Activated naive CD8-positive, alpha-beta T cell treated with anti-CD3 and anti-CD28 coated beads, Interleukin-2, amount 50 U/mL, for 16 hours (primary cell): ENCODE data around the gene RAB3C.
"Not testable (repeated sequence)": the region's sequence is repeated elsewhere in the genome, so short reads cannot be mapped to it uniquely, and the experiment has no call there.

Source experiments
- DNase-seq: peaks from one replicate; pipeline ENCODE4 v3.0.0-alpha.2; 2020; ENCODE audit warnings: low read depth, low spot score

The RAB3C gene

DNA sequence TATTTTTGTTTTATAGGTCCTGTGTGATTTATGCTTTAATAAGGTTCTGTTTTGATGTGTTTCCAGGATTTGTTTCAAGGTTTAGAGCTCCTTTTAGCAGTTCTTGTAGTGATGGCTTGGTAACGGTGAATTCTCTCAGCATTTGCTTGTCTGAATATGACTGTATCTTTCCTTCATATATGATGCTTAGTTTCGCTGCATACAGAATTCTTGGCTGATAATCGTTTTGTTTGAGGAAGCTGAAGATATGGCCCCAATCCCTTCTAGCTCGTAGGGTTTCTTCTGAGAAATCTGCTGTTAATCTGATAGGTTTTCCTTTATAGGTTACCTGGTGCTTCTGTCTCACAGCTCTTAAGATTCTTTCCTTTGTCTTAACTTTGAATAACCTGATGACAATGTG lies 20.0 kb downstream of the RAB3C start:
- not testable (repeated sequence) for DNase-seq

DNA sequence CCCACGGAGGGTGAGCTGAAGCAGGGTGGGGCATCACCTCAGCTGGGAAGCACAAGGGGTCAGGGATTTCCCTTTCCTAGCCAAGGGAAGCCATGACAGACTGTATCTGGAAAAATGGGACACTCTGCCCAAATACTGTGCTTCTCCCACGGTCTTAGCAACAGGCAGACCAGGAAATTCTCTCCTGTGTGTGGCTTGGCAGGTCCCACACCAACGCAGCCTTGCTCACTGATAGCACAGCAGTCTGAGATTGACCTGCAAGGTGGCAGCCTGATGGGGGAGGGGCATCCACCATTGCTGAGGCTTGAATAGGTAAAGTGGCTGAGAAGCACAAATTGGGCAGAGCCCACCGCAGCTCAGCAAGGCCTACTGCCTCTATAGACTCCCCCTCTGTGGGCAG lies 23.2 kb downstream of the RAB3C start:
- no peak for DNase-seq

DNA sequence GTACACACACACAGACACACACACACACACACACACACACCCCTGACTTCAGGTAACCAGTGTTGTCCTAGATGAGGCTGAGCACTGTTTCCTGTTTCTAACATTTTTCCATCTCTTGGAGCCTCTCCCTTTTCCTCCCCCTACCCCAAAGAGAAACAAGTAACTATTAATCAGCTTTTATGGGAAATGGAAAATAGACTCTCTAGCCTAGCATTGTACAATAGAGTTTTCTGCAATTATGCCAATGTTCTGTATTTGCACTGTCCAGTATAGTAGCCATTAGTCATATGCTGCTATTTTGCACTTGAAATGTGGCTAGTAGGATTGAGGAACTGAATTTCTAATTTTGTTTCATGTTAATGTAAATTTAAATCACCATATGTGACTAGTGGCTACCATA lies 33.1 kb downstream of the RAB3C start:
- no peak for DNase-seq

DNA sequence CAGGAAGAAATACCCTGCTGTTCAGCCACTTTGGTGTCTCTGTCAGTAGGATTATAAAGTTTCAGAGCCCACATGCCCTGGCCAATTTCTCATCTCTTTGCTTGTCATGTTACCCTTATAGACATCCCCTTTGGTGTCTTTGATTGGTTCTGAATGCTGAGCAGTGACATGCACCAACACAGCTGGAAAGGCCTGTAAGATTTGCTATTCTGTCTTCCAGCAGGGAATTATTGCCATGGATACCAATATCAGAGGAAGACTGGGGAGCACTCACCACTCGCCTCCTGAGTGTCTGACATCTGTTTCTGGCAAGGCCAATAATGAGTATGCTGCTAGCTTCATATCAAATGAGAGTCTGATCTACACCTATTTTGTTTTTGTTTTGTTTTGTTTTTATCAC lies 34.4 kb downstream of the RAB3C start:
- DNase-seq = no peak

DNA sequence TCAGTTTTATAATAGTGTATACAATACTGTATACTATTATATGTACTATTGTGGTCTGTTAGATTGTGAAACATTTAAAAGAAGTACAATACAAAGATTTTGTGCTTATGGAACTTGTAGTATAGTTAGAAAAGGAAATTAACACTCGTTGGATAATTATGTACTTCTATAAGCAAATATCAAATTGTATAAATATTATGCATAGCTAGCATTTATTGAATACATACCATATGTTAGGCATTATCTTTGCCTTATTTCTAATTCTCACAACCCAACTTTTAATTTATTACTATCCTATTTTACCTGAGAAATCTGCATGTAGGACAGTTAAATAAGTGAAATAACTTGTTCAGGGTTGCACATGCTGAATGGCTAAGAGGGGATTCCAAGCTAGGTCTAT lies 37.5 kb downstream of the RAB3C start:
- no peak for DNase-seq

DNA sequence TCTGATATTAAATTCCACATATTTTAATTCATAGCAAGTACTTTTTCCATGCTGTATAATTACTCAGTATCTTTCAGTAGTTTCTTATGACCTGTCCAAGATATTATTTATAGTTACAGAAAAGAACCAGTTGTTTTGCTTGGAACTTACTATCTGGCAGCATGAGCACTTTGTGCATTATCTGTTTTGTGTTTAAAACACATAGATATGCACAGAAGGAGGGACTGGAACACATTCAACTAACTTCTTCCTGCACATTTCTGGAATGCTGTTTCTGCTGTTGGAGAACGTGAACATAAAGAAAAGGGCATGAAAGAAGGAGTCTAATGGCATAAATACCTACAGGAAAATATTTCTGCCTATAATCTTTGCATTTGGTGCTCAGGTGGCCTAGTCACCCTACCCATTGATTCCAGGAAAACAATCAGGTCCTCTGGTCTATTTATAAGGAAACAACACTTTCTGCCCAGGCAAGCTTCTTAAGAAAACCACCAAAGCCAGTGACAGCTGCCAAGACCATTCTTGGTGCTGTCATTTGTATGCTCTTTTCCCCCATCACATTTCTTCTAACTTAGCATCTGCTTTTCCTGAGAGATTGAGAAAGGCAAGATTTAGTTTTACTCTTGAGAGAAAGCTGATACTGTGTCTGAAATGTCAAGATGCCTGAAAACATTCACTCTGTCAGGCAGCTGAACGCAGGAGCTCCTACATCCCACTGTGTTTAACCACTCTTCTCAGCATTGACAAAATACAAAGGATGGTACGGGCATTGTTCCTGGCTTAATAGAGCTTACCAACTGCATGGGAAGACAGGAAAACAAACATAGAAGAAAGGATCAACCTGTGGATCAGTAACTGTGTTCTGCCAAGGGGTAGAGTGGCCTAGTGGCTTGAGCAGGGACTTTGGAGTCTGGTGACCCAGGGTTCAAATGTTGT lies 40.3 kb downstream of the RAB3C start:
- no peak for DNase-seq

DNA sequence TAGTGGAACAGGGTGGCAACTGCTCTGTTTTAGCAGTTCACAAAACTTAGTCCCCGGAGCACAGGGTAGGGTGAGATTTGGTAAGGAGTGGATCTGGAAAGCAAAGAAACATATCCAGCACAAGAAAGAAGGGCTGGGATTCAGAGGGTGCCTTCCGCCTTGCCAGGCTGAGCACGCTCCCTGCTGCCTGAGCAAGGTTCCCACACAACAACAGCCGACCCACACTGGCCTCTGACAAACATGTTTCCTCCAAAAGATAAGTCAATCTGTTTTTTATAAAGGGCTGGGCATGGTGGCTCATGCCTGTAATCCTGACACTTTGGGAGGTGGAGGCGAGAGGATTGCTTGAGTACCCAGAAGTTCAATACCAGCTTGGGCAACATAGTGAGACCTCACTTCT lies 45.8 kb downstream of the RAB3C start:
- no peak for DNase-seq

DNA sequence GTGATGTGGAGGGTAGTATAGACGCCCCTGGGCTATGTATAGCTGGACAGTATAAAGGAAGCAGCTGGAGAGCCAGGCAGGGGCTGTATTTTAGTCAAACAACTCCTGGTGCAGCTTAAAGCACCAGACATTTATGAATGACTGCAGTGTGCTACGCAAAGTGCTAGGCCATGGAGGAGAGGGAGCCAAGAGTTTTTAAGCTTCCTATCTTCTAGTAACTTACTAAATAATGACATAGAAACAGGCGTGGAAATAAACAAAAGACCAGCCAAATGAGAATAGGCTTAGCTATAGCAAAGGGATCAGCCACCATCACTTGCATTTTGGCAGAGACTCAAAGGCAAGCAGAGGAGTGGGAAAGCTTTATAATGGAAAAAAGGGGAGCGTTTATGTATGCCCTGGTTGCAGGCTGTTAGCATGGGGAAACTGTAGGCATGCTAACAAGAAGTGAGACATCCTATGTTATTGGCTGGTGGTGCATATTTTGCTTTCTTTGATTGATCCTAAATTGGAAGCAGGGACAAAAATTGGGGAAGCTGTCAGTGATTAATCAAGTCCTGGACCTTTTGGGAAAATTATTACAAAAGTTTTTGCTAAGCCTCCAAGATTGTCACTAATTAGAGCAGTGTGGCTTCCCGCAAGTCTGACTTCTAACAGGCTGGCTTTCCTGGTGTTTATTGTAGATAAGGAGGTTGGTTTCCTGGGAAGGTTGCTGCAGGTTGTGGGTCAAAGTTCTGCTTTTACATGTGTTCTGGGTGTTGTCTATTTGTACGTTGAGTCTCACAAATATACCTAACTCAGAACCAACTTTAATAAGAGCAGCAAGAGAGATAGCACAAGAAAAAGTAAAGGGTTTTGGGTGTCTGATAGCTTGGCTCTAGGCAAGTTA lies 46.6 kb downstream of the RAB3C start:
- DNase-seq = no peak

DNA sequence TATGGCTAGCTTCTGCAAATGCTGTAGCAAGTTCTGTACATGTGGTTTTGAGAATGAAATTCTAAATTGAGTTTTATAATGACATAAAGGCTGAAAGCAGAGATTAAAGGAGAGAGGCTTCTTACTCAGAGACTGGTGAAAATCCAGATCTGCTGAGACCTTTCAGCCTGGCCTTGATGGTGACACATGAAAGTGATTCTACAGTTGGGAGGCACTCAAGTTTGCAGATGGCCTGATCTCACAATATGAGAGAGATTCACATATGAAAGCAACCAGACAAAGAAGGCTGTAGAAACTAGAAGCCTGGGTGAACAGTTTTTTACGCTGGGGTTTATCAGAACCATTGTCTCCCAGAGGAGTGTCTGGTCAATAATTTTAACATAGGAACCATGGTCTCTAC lies 49.0 kb downstream of the RAB3C start:
- DNase-seq = no peak

DNA sequence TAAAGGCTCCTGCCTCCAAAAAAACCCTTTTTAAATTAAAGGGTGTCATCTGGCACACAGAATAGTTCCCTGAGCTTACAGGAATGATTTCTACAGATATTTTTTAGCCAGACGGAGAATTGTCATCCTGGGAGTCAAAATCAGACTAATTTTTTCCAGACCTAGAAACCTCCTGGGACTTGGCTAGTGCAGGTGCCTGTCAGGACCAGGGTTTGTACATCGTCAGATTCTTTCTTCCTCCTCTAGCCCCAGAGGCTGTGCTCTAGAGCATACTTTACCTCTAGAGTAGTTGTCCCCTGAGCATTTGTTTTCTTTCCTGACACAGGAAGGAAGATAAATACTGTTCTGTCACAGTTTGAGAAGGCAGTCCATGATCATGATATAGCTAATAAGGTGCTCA lies 52.5 kb downstream of the RAB3C start:
- DNase-seq = no peak

DNA sequence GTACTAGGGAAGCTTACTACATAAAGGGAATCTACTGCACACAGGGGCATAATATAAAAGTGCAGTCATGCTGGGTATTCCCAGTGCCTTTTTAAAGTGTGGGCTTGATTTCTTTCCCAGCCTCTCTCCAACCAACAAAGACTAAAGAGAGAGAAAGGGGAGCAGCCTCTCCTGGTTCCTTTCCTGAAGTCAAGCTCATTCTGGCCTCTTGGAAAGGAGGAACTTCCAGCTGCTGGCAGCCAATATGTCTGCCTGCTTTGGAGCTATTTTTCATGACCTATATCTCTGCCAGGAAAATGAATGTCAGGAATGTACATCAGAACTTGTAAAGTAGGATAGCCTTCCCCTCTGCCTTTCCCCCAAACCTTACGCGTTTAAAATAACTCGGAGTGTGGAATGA lies 57.1 kb downstream of the RAB3C start:
- DNase-seq = no peak

DNA sequence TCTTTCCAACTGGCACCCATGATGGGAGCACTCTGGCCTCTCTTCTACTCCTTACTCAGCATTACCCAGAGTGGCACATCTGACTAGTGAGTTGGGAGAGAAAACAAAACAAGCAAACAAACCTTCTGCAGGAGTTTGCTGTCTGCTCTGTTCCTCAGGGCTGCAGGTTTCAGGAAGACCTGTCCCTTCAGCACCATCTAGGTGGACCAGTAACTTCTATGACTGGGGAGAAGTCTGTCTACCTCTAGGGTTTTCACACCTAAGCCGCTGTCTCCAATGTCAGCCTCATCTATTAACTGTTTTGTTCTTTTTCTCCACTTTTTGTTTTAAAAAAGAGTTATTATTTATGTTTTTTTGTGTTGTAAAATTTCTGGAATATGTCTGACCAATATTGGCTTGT lies 58.7 kb downstream of the RAB3C start:
- no peak for DNase-seq

DNA sequence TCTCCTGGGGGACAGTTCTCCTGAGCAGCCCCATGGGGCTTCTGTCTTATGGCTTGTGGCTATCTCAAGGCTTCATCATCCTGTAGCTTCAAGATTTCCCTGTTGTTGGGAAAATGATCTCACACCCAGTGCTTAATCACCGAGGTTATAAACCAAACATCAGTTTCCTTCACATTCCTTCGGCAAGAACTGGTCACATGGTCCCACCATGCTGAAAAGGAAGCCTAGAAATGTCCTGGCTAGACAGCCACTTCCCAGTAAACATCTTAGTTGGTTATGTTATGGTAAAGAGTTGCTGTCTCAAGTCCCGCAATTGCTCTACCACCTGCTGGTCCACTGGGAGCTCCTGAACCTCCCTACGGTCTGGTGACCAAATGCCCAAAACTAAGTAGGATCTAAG lies 66.0 kb downstream of the RAB3C start:
- no peak for DNase-seq

DNA sequence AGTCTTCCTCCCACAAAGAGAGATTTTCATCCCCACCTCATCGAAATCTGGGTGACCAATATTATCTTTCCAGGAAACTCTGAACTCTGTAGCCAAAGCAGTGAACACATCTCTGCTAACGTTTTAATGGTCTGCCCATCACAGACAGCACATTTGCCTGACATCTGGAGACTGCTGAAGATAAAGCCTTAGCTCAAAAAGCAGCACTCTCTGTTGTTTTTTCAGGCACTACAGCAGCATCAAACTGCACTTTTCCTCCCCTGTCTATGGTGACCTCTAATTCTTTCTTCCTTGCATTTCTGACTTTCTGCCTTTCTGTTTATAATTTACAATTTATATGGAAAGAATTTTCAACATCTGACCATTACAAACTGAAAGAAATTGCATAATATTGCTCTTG lies 66.8 kb downstream of the RAB3C start:
- DNase-seq = no peak

DNA sequence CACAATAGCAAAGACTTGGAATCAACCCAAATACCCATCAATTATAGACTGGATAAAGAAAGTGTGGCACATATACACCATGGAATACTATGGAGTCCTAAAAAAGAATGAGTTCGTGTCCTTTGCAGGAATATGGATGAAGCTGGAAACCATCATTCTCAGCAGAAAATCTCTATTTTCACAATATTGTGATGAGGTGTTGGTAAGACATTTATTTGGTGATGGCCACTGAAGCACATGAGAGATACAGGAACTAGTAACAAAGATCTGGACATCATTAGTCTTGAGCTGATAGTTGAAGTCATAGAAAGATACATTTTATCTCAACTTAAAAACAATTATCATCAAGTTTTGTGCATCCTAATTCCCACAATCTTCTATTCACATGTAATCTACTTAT lies 70.6 kb downstream of the RAB3C start:
- DNase-seq = no peak

DNA sequence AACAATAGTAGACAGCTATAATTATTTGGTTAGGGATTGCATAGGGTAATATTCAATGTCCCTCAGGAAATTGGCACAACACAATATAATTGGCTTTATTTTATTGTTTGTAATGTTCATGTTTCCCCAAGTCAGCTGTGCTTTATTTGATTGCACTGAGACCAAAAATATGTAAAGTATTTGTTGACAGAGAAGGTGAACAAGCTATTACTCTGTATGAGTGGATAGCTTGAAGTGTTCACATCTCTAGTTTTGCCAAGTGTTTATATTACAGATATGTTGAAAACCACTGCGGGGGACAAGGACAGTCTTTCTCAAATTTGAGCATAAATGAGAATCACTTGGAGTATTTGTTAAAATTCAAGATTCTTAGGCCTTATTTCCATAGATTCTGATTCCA lies 83.3 kb downstream of the RAB3C start:
- DNase-seq = no peak

DNA sequence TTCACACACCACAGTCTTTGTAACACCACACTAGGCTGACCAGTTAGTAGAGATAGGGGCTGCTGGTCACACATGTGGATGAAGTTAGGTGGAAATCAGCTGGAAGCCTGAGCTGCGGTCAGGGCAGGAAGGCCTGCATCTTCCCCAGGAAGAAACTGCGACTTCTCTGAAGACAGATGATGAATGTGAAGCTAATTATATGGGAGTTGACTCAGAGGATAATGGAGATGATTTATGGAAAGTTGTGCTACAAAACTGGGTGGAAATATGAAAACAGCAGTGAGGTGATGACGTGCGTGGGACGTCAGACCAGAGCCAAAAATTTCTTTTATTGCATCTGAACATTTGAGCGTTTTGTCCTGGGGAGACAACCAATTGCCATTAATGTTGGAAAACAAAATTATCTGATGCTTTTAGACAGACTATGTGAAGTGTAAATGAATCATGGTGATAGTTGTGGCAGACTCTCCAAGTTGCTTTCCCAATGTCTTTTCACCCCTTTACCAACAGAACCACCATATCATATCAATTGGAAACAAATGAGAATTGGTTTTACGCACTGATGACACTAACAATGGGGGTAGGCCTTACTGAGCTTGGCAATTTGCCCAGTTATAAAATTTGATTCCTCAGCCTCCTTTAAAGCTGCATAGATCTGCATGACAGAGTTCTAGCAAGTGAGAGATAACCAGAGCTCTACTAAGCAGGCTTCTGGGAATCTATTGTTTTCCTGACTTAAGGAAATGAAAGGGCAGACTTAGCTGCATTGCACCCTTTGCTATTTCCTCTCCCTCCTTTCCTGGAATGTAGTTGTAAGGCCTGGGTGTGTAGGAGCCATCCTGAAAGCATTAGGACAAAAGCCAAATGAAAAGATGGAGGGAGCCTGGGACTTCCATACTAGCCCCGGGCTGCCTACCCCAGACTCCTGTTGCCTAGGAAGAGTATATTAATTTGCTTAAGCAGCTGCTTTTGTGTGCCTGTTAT lies 84.0 kb downstream of the RAB3C start:
- DNase-seq = no peak

DNA sequence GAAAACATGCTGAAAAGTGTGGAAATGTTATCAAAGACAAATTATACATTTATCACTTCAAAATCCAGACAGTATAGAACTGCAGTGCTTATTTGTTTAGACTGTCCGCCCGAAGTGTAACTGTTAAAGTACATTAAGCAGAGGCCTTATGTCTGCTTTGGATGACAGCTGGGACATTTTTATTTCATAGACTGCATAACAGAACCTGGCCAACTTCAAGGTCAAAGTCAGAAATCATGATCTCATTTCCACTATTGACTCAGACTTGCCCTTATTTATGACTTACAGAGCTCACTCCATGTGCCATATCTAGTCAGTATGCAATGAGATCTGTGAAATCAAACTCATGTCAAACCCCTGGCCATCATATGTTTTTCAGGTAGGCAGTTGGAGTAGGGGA lies 87.7 kb downstream of the RAB3C start:
- no peak for DNase-seq

DNA sequence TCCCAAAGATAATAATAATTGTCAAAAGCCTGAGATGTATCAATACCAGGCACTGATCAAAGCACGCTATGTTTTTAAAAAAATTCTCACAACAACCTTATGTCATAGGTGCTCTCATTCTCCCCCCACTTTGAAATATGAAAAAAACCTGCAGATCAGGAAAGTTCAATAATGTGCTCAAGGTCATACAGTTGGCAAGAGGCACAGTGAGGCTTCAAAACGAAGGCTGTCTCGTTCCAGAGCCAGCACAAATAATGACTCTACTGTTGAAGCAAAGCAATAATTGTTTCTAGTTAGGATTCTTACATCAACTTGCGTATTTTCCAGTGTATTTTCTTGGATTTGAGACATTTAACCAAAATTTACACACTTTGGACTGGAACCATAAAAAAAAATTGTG lies 88.3 kb downstream of the RAB3C start:
- DNase-seq = no peak

DNA sequence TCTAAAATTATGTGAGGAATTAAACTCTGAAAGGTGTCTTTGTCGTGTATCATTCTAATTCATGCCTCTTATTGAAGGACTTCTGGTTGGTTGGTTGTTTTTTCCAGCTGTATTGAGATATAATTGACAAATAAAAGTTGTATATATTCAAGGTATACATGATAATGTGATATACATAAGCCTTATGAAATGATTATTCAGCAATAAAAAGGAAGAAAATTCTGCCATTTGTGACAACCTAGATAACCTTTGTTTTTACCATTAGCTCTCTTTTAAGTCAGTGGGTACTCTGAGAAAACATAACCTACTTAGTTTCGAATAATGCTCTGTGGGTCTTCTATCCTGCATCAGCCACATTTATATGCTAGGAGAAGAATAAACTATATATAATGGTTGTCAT lies 89.6 kb downstream of the RAB3C start:
- DNase-seq = no peak

DNA sequence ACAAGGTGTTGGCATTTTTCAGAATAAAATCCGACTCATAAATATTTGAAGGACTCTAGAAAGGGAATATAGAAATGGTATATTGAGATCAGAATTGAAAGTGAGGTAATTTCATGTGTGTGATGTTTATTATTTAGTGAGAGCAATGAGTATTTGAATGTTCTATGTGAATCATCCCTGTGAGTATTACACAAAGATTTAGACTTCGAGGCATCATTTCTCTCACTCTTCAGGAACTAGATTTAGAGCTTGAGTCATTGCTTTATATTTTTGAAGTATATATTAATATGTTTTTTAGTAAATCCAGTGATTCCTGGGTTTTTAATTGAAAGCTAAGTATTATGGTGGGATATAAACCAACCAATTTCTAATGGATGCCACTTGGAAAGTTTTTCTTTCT lies 91.2 kb downstream of the RAB3C start:
- no peak for DNase-seq

DNA sequence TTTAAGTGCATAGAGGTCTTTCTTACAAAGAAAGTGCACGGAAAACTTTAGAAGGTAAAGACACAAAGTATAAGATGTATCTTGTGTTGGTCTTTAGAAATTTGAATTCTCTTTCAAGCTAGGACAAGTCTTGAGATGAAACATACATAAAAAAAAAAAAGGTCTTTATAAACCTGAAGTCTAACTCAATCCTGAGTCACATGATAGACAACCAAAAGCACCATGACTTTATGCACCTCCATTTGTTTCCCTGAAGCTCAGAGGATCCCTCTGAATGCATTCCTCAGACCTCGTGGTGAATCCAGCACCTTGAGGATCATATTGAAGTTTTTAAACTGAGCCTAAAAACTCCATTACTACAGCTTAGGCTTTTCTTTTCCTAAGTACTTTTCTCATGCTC lies 91.8 kb downstream of the RAB3C start:
- no peak for DNase-seq
